HepG2 (cell line): ENCODE measurements around the gene NSUN2. TPM values are rescaled to one million over a fixed set of nuclear protein-coding genes. Genes with fewer than 3 reads are reported as not detected.

Experiments used
- ATF7 ChIP-seq, 2 experiments: fragments of 450-650 bp in 1 of 2; sonication (generic) in 1 of 2; formaldehyde crosslinking in 1 of 2; IDR thresholded peaks; 2 replicates each; pipeline versions ENCODE4 v1.4.0 to v1.6.1; 2016 to 2020; ENCODE audit warnings: antibody characterized with exemption in 1 of 2, mild to moderate bottlenecking in 1 of 2, missing genetic modification reagents in 1 of 2
- ATRX ChIP-seq: sonication (generic); formaldehyde crosslinking; IDR thresholded peaks from 2 replicates; pipeline ENCODE4 v1.4.0; 2020; ENCODE audit warnings: missing genetic modification reagents, borderline replicate concordance
- DDIT3 ChIP-seq: sonication (generic); formaldehyde crosslinking; IDR thresholded peaks from 2 replicates; pipeline ENCODE4 v1.4.0; 2020; ENCODE audit warnings: mild to moderate bottlenecking, missing genetic modification reagents
- FOSL2 ChIP-seq: sonication (generic); formaldehyde crosslinking; IDR thresholded peaks from 2 replicates; pipeline ENCODE4 v1.4.0; 2020; ENCODE audit warnings: missing genetic modification reagents
- GATAD1 ChIP-seq: IDR thresholded peaks from 2 replicates; pipeline ENCODE4 v1.6.1; 2016; ENCODE audit warnings: missing genetic modification reagents, missing compliant biosample characterization
- HNF1B ChIP-seq: sonication (generic); formaldehyde crosslinking; IDR thresholded peaks from 2 replicates; pipeline ENCODE4 v1.5.1; 2020; ENCODE audit warnings: mild to moderate bottlenecking, moderate library complexity, missing genetic modification reagents
- MAFK ChIP-seq, 2 experiments: IDR thresholded peaks in 1 of 2; conservative IDR thresholded peaks in 1 of 2; 2 replicates each; pipeline ENCODE4 v1.6.1; 2011; ENCODE audit warnings: improper control_type of control experiment in 2 of 2, low read length in 2 of 2
- MIER2 ChIP-seq: IDR thresholded peaks from 2 replicates; pipeline ENCODE4 v1.6.1; 2016; ENCODE audit warnings: missing biosample characterization, missing genetic modification reagents
- PITX1 ChIP-seq: sonication (generic); formaldehyde crosslinking; IDR thresholded peaks from 2 replicates; pipeline ENCODE4 v1.5.1; 2020; ENCODE audit warnings: mild to moderate bottlenecking, missing genetic modification reagents
- SUZ12 ChIP-seq: fragments of 150-350 bp; IDR thresholded peaks from 2 replicates; pipeline ENCODE4 v1.6.1; 2014; ENCODE audit warnings: low read depth, low read length
- TCF12 ChIP-seq, 2 experiments: fragments of 450-650 bp in 1 of 2; sonication (generic) in 1 of 2; formaldehyde crosslinking in 1 of 2; IDR thresholded peaks; 2 replicates each; pipeline versions ENCODE4 v1.6.1 to v1.8.0; 2017 to 2022; ENCODE audit warnings: antibody characterized with exemption in 1 of 2, mild to moderate bottlenecking in 1 of 2, missing genetic modification reagents in 1 of 2, moderate library complexity in 1 of 2
- U2AF1 ChIP-seq: fragments of 200-400 bp; formaldehyde crosslinking; optimal IDR thresholded peaks from 2 replicates; pipeline ENCODE3; 2017; ENCODE audit warnings: mild to moderate bottlenecking, low read depth, low read length
- ZBTB8A ChIP-seq: sonication (generic); formaldehyde crosslinking; IDR thresholded peaks from 2 replicates; pipeline ENCODE4 v1.4.0; 2020; ENCODE audit warnings: mild to moderate bottlenecking, low read depth, missing genetic modification reagents, borderline replicate concordance
- polyA plus RNA-seq, 8 experiments: library from polyadenylated mRNA; depleted of rRNA in 3 of 8; stranded (reverse) in 7 of 8; unstranded in 1 of 8; fragments of >200 nt; fragmentation: Illumina TruSeq in 4 of 8; extraction: Trizol in 4 of 8; gene quantifications; 2 replicates each; pipeline versions ENCODE4 v1.2.1 to v1.2.3, GENCODE V29; 2011 to 2016; ENCODE audit warnings: low read depth in 4 of 8, missing spikeins in 1 of 8, mixed read lengths in 1 of 8; ENCODE audit not compliant: insufficient read depth in 1 of 8
- total RNA-seq, 5 experiments: library from RNA; depleted of rRNA; stranded (reverse); fragments of >200 nt; fragmentation: Illumina TruSeq; extraction: Trizol; gene quantifications; 2 replicates each; pipeline ENCODE4 v1.2.3, GENCODE V29; 2016; ENCODE audit warnings: low read depth in 1 of 5
- TF ChIP-seq, protein P1 (sequence below): IDR thresholded peaks from 2 replicates; pipeline ENCODE4 v1.6.1; 2016; ENCODE audit warnings: low read depth, control low read depth
- TF ChIP-seq, protein P2 (sequence below): sonication (generic); formaldehyde crosslinking; IDR thresholded peaks from 2 replicates; pipeline ENCODE4 v1.9.0; 2021; ENCODE audit warnings: missing genetic modification reagents, mild to moderate bottlenecking, borderline replicate concordance

The NSUN2 gene
- total and polyA plus RNA-seq, 2 of the 13 experiments (the other 11 are each of a cell fraction or from before 2014, with no cell fraction given) = 51.7 to 69.1 TPM

DNA sequence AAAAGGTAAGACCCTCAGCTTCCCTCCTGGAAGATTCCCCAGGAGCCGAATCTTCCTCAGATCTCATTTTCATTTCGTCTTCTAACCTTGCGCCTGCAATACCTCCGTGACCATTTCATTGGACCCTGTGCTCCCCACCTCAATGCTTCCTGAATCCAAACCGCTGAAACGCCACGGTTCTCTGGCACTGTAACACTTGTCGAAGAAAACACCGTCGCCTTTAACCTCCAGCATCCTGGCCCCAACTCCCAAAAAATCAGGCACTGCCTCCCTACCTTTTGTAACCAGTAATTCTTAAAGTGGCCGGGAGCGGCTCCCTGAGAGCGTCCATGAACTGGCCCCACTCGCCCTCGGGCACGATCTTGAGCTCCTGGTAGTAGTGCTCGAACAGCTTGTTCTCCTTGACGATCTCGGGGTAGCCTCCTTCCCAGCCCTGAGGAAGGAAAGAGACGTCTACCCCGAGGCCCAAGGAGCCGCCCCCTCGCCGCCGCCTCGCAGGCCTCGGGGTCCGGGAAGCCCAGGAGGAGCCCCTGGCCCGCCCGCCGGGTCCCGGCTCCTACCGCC lies 438 bp downstream of the NSUN2 start (continued):
- TF ChIP-seq FOSL2 (CRISPR knock-in tag) = no peak
- no peak for TF ChIP-seq MAFK (conservative IDR thresholded peaks at IDR 0.05 in 1 of 2, IDR thresholded peaks at IDR 0.05 in 1 of 2; ENCODE audit: low read length in 2 of 2)
- TF ChIP-seq HNF1B (CRISPR knock-in tag) = no peak
- no peak for TF ChIP-seq SUZ12
- TF ChIP-seq, protein P1, sequence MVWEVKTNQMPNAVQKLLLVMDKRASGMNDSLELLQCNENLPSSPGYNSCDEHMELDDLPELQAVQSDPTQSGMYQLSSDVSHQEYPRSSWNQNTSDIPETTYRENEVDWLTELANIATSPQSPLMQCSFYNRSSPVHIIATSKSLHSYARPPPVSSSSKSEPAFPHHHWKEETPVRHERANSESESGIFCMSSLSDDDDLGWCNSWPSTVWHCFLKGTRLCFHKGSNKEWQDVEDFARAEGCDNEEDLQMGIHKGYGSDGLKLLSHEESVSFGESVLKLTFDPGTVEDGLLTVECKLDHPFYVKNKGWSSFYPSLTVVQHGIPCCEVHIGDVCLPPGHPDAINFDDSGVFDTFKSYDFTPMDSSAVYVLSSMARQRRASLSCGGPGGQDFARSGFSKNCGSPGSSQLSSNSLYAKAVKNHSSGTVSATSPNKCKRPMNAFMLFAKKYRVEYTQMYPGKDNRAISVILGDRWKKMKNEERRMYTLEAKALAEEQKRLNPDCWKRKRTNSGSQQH (CRISPR knock-in tag) = peak; percentile 9; the same call in 1 of the 2 replicates
- TF ChIP-seq, protein P2, sequence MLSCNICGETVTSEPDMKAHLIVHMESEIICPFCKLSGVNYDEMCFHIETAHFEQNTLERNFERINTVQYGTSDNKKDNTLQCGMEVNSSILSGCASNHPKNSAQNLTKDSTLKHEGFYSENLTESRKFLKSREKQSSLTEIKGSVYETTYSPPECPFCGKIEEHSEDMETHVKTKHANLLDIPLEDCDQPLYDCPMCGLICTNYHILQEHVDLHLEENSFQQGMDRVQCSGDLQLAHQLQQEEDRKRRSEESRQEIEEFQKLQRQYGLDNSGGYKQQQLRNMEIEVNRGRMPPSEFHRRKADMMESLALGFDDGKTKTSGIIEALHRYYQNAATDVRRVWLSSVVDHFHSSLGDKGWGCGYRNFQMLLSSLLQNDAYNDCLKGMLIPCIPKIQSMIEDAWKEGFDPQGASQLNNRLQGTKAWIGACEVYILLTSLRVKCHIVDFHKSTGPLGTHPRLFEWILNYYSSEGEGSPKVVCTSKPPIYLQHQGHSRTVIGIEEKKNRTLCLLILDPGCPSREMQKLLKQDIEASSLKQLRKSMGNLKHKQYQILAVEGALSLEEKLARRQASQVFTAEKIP (CRISPR knock-in tag) = no peak
- peak; percentile 14 for TF ChIP-seq U2AF1
- no peak for TF ChIP-seq ZBTB8A (CRISPR knock-in tag)
- TF ChIP-seq TCF12 (IDR thresholded peaks at IDR 0.05) = no peak
- no peak for TF ChIP-seq TCF12 (CRISPR knock-in tag; IDR thresholded peaks at IDR 0.05)
- TF ChIP-seq GATAD1 (CRISPR knock-in tag) = no peak
- TF ChIP-seq ATRX = no peak
- no peak for TF ChIP-seq MIER2
- TF ChIP-seq PITX1 (CRISPR knock-in tag) = no peak
- TF ChIP-seq ATF7 (IDR thresholded peaks at IDR 0.05) = no peak
- 0 out of 2 replicates have a peak, but pooled peaks have one; percentile 44 for TF ChIP-seq ATF7 (CRISPR knock-in tag; IDR thresholded peaks at IDR 0.05)
- TF ChIP-seq DDIT3 (CRISPR knock-in tag) = no peak
